Neuronal stem cell (in vitro differentiated cells): ENCODE results near the gene ATP8A2.

Experiments used
- DNase-seq: peaks from one replicate; pipeline ENCODE4 v3.0.0-alpha.2; 2013; ENCODE audit warnings: low spot score
- H2AFZ ChIP-seq: one replicate; pipeline ENCODE4 v1.6.1; 2013; ENCODE audit warnings: mild to moderate bottlenecking, low read length, inconsistent platforms
- H2AK5ac ChIP-seq: 2 replicates; pipeline ENCODE4 v1.6.1; 2013; ENCODE audit warnings: low read depth, mild to moderate bottlenecking, inconsistent platforms, low read length, moderate library complexity, mixed read lengths
- H2BK120ac ChIP-seq: 2 replicates; pipeline ENCODE4 v1.6.1; 2013; ENCODE audit warnings: low read depth, mild to moderate bottlenecking, inconsistent platforms, low read length, moderate library complexity, mixed read lengths
- H2BK12ac ChIP-seq: one replicate; pipeline ENCODE4 v1.6.1; 2013; ENCODE audit warnings: low read length, inconsistent platforms
- H2BK15ac ChIP-seq: 2 replicates; pipeline ENCODE4 v1.6.1; 2013; ENCODE audit warnings: mild to moderate bottlenecking, low read length, inconsistent platforms, mixed read lengths
- H2BK5ac ChIP-seq: one replicate; pipeline ENCODE4 v1.6.1; 2013; ENCODE audit warnings: inconsistent platforms, mild to moderate bottlenecking, low read length, moderate library complexity
- H3K14ac ChIP-seq: one replicate; pipeline ENCODE4 v1.6.1; 2013; ENCODE audit warnings: low read length, inconsistent platforms
- H3K18ac ChIP-seq: 2 replicates; pipeline ENCODE4 v1.6.1; 2013; ENCODE audit warnings: low read length, inconsistent platforms
- H3K23ac ChIP-seq: 2 replicates; pipeline ENCODE4 v1.6.1; 2013; ENCODE audit warnings: low read depth, mild to moderate bottlenecking, mixed read lengths, low read length, inconsistent platforms; ENCODE audit not compliant: poor library complexity
- H3K27ac ChIP-seq: replicated peaks from 3 replicates; pipeline ENCODE4 v1.5.1; 2013; ENCODE audit warnings: low read length, inconsistent platforms
- H3K27me3 ChIP-seq, 3 experiments: 2 replicates each; pipeline ENCODE4 v1.6.1; 2013; ENCODE audit warnings: low read length in 3 of 3, mild to moderate bottlenecking in 2 of 3, inconsistent platforms in 1 of 3, low read depth in 1 of 3, mixed read lengths in 1 of 3, moderate library complexity in 1 of 3; ENCODE audit not compliant: control insufficient read depth in 3 of 3, insufficient read depth in 3 of 3
- H3K36me3 ChIP-seq, 2 donors: replicated peaks in 1 of 2; 2 replicates each; pipeline ENCODE4 v1.6.1; 2013; ENCODE audit warnings: low read length in 2 of 2; ENCODE audit not compliant: control insufficient read depth in 2 of 2, insufficient read depth in 2 of 2
- H3K4ac ChIP-seq: 2 replicates; pipeline ENCODE4 v1.6.1; 2013; ENCODE audit warnings: inconsistent platforms, mild to moderate bottlenecking, low read length, moderate library complexity
- H3K4me1 ChIP-seq, 2 donors: 1 replicate in 1 of 2; 2 replicates in 1 of 2; pipeline ENCODE4 v1.6.1; 2013; ENCODE audit warnings: low read length in 2 of 2, low read depth in 1 of 2; ENCODE audit not compliant: control insufficient read depth in 2 of 2, insufficient read depth in 1 of 2
- H3K4me2 ChIP-seq: one replicate; pipeline ENCODE4 v1.6.1; 2013; ENCODE audit warnings: mild to moderate bottlenecking, low read length, inconsistent platforms; ENCODE audit not compliant: insufficient read depth, poor library complexity, severe bottlenecking
- H3K4me3 ChIP-seq, 2 donors: 2 replicates each; pipeline ENCODE4 v1.5.1; 2013; ENCODE audit warnings: low read length in 2 of 2, mild to moderate bottlenecking in 2 of 2, inconsistent platforms in 1 of 2, moderate library complexity in 1 of 2
- H3K79me1 ChIP-seq: one replicate; pipeline ENCODE4 v1.6.1; 2013; ENCODE audit warnings: low read depth, mild to moderate bottlenecking, inconsistent platforms, low read length, moderate library complexity
- H3K9ac ChIP-seq: one replicate; pipeline ENCODE4 v1.6.1; 2013; ENCODE audit warnings: mild to moderate bottlenecking, low read depth, low read length, inconsistent platforms; ENCODE audit not compliant: poor library complexity
- H3K9me3 ChIP-seq, 2 donors: replicated peaks in 1 of 2; 2 replicates each; pipeline versions ENCODE3 to v1.6.1; 2013; ENCODE audit warnings: low read length in 2 of 2, mild to moderate bottlenecking in 2 of 2, inconsistent platforms in 1 of 2, low read depth in 1 of 2, mixed read lengths in 1 of 2, moderate library complexity in 1 of 2; ENCODE audit not compliant: control insufficient read depth in 2 of 2, insufficient read depth in 1 of 2
- H4K8ac ChIP-seq: one replicate; pipeline ENCODE4 v1.6.1; 2013; ENCODE audit warnings: low read depth, mild to moderate bottlenecking, inconsistent platforms, low read length, moderate library complexity
- H4K91ac ChIP-seq: one replicate; pipeline ENCODE4 v1.6.1; 2013; ENCODE audit warnings: low read length, low read depth, mild to moderate bottlenecking, inconsistent platforms; ENCODE audit not compliant: poor library complexity
- WGBS, 2 donors: extraction: QIAGEN DNeasy Blood & Tissue Kit; methylation state at CpG; one replicate each; pipeline ENCODE4 v1.1.7; 2013; ENCODE audit warnings: missing lambda C conversion rate in 2 of 2, mixed read lengths in 1 of 2; ENCODE audit not compliant: insufficient read length in 2 of 2, insufficient replicate concordance in 1 of 2; ENCODE audit errors: extremely low coverage in 2 of 2; 5-methylcytosine and 5-hydroxymethylcytosine counted together

Gene ATP8A2

DNA sequence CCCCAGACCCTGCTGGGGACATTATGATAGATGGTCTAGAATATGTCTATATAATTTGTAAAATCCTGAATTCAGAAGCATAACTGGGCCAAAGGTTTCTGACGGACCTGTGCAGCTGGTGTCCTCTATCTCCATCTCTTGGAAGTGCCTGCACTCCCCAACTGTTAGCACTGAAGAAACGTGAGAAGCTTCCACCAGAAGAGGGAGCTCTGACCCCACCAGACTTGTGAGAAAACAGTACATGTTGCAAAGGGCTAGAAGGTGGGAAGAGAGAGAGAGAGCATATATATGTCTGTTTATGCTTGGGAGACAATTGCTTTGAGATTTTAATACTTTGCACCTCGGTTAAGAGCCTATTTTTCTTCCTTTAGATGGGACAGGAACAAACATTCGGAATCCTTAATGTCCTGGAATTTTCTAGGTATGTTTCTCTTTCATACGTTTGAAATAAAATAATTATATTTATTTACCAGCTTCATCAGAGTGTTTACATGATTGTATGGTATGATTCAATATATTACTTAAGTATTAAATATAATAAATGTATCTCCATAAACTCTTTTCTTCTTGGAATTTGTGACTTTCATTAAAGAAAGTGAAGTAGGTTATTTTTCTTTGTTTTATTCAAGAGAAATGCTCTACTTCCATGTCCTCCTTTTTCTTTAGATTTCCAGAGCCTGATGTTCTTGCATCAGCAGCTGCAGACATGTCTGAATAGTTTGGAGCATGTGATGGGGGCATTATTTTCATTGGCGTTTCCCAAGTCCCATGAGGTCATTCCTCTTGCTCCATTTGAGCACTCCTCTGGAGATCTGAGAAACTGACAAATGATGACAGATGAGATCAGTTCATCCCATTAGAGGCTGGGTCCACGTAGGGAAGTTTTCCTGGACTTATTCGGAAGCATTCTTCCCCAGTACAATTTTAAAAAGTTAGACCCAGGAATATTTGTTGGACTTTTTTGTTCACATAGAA lies 202.9 kb downstream of the ATP8A2 start:
- Histone ChIP-seq H2BK15ac (no peak overlapping the region), H3K9ac (no peak overlapping the region), H3K27me3 (peaks cover 0 to 5% (median 0%) of the 10 kb centered on the region in 3 experiments), H2BK5ac (no peak overlapping the region), H2BK12ac (no peak overlapping the region), H4K91ac (no peak overlapping the region), H3K4ac (no peak overlapping the region), H2BK120ac (no peak overlapping the region), H4K8ac (no peak overlapping the region), H3K4me1 (peaks cover 0 to 2% of the 10 kb centered on the region in 2 donors), H3K23ac (no peak overlapping the region), H3K4me2 (no peak overlapping the region), H3K18ac (no peak overlapping the region), H3K79me1 (no peaks in the 10 kb centered on the region), H3K36me3 (no peaks in the 10 kb centered on the region), H3K9me3 (no peaks in the 10 kb centered on the region), H2AFZ (no peak overlapping the region), H2AK5ac (no peak overlapping the region), H3K4me3 (no peak overlapping the region), H3K14ac (no peak overlapping the region), H3K27ac (no peak overlapping the region)
- DNase-seq: peak; percentile 90
- WGBS, 2 donors: no CpG with 5 or more reads among the region's 8 CpGs

DNA sequence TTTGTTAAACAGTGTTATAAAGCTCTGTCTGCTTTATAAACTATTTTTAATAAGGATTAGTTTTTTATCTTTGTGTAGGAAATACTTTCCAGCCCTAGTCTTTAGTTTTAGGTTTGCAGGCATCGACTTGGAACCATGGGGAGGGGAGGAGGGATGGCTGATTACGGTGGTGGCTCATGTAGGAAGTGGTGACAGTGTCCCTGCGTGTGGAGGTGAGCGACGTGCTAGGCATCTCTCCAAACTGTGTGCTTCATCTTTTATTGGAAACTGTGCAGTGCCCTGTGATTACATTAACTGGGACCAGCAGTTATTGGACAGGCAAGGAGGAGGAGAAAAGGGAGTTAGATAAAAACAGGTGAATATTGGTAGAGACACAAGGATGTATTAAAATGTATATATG lies 203.8 kb downstream of the ATP8A2 start:
- Histone ChIP-seq H3K4ac (no peak overlapping the region), H3K79me1 (no peaks in the 10 kb centered on the region), H3K9ac (no peak overlapping the region), H3K9me3 (no peaks in the 10 kb centered on the region), H3K23ac (no peak overlapping the region), H3K27me3 (no peaks in the 10 kb centered on the region), H2BK120ac (no peak overlapping the region), H2BK5ac (no peak overlapping the region), H3K4me1 (peaks cover 0 to 2% of the 10 kb centered on the region in 2 donors), H4K91ac (no peak overlapping the region), H3K4me2 (no peak overlapping the region), H3K27ac (no peak overlapping the region), H3K4me3 (no peak overlapping the region), H2BK15ac (no peak overlapping the region), H2AK5ac (no peak overlapping the region), H3K36me3 (no peaks in the 10 kb centered on the region), H4K8ac (no peak overlapping the region), H3K18ac (no peak overlapping the region), H2AFZ (no peak overlapping the region), H3K14ac (no peak overlapping the region), H2BK12ac (no peak overlapping the region)
- no peak for DNase-seq
- WGBS, 2 donors: no CpG with 5 or more reads among the region's 5 CpGs

DNA sequence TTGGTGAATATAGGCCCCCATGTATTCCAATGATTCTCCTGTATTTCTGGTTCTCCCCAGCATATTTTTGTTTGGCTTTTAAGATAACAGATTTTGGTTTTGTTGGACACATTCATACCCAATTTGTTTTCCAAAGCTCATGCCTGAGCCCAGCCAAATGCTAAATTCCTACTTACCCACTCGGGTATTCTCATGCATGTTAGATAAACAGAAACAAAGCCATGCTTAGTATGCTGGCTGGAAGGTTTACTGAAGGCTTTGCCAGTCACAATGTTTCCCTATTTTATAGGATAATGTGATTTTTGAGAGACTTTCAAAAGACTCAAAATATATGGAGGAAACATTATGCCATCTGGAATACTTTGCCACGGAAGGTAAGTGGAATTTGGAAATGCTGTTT lies 206.8 kb downstream of the ATP8A2 start:
- Histone ChIP-seq H4K8ac (no peak overlapping the region), H3K9ac (no peak overlapping the region), H3K4me3 (no peak overlapping the region), H3K4me1 (peaks cover 0 to 2% of the 10 kb centered on the region in 2 donors), H3K27ac (no peak overlapping the region), H3K4me2 (no peak overlapping the region), H3K18ac (no peak overlapping the region), H3K4ac (no peak overlapping the region), H2AK5ac (no peak overlapping the region), H3K9me3 (no peaks in the 10 kb centered on the region), H2AFZ (no peak overlapping the region), H3K36me3 (no peaks in the 10 kb centered on the region), H3K14ac (no peak overlapping the region), H2BK12ac (no peak overlapping the region), H2BK15ac (no peak overlapping the region), H3K23ac (no peak overlapping the region), H3K27me3 (no peaks in the 10 kb centered on the region), H4K91ac (no peak overlapping the region), H3K79me1 (no peaks in the 10 kb centered on the region), H2BK120ac (no peak overlapping the region), H2BK5ac (no peak overlapping the region)
- no CpG with 5 or more reads among the region's 2 CpGs for WGBS, 2 donors
- no peak for DNase-seq

DNA sequence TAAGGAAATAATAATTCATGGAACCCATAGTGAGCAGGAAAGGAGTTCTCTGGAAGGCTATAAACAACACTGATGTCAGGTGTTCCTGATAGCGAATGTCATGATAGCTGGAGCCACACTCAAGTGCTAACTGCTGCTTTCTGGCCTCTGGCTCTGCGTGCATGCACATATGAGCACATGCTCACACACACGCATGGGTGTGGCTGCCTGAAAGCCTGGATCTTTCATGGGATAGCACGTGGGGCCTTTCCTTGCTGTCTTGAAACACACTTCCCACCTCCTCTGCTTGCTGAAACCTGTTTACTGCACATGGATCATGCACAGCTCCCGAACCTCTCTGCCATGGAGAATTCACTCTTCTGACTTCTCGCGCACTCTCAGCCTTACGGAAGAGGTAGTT lies 207.4 kb downstream of the ATP8A2 start:
- Histone ChIP-seq H3K4me3 (no peak overlapping the region), H3K23ac (no peak overlapping the region), H3K27ac (no peak overlapping the region), H2AFZ (no peak overlapping the region), H3K79me1 (no peaks in the 10 kb centered on the region), H4K91ac (no peak overlapping the region), H3K4me2 (no peak overlapping the region), H2BK120ac (no peak overlapping the region), H4K8ac (no peak overlapping the region), H3K14ac (no peak overlapping the region), H3K4me1 (peaks cover 0 to 2% of the 10 kb centered on the region in 2 donors), H3K9ac (no peak overlapping the region), H3K4ac (no peak overlapping the region), H3K18ac (peak overlapping the region; percentile 21), H2BK12ac (no peak overlapping the region), H3K36me3 (no peaks in the 10 kb centered on the region), H2BK15ac (no peak overlapping the region), H2BK5ac (peak overlapping the region; percentile 8), H3K9me3 (no peaks in the 10 kb centered on the region), H2AK5ac (no peak overlapping the region), H3K27me3 (peaks cover 0 to 4% (median 0%) of the 10 kb centered on the region in 3 experiments)
- WGBS, 2 donors: no CpG with 5 or more reads among the region's 8 CpGs
- no peak for DNase-seq
